Prostate gland (tissue), 2 donors: ENCODE results near the gene GFY. TPM values are rescaled to one million over a fixed set of nuclear protein-coding genes. Genes with fewer than 3 reads are reported as not detected.

Experiments used
- DNase-seq: peaks from one replicate; pipeline ENCODE4 v3.0.0-alpha.2; 2019; ENCODE audit warnings: low spot score
- H3K27ac ChIP-seq, 2 donors: fragments of 200-600 bp; sonication (generic); 2 replicates each; pipeline ENCODE4 v1.5.1; 2017 to 2019
- H3K27me3 ChIP-seq: fragments of 200-600 bp; sonication (generic); replicated peaks from 2 replicates; pipeline ENCODE4 v1.5.1; 2019; ENCODE audit not compliant: insufficient read depth
- H3K36me3 ChIP-seq, 2 donors: fragments of 200-600 bp; sonication (generic); 1 replicate in 1 of 2; 2 replicates in 1 of 2; pipeline versions ENCODE4 v1.5.1 to v1.8.1; 2017 to 2019
- H3K4me1 ChIP-seq: fragments of 200-600 bp; sonication (generic); replicated peaks from 2 replicates; pipeline ENCODE4 v1.5.1; 2019
- H3K4me3 ChIP-seq, 2 donors: fragments of 200-600 bp; sonication (generic); 2 replicates each; pipeline ENCODE4 v1.5.1; 2017 to 2019
- H3K9me3 ChIP-seq: fragments of 200-600 bp; sonication (generic); 2 replicates; pipeline ENCODE4 v1.5.1; 2017
- POLR2A ChIP-seq: fragments of 450-650 bp; IDR thresholded peaks from one replicate; pipeline ENCODE4 v1.6.1; 2016; ENCODE audit warnings: antibody characterized with exemption, mild to moderate bottlenecking
- POLR2AphosphoS5 ChIP-seq: sonication (generic); formaldehyde crosslinking; IDR thresholded peaks from one replicate; pipeline ENCODE4 v1.6.1; 2017; ENCODE audit warnings: antibody characterized with exemption
- WGBS: methylation state at CpG from one replicate; pipeline ENCODE4 v1.1.5; 2018; 5-methylcytosine and 5-hydroxymethylcytosine counted together
- intact Hi-C: fragments of 100-400 bp; cut with DNase I; formaldehyde crosslinking; loops from one replicate; pipeline ENCODE4 v1.14.2; 2022
- total RNA-seq, 2 donors: library from RNA; depleted of rRNA; stranded (reverse); fragments of >200 nt; gene quantifications; one replicate each; pipeline ENCODE4 v1.1.0, GENCODE V29; 2016
- TF ChIP-seq, protein P1 (sequence below), 4 experiments: fragments of 200-600 bp in 2 of 4; fragments of 450-650 bp in 2 of 4; sonication (generic) in 2 of 4; IDR thresholded peaks; 1 replicate in 3 of 4; 2 replicates in 1 of 4; pipeline ENCODE4 v1.5.1; 2016 to 2019; ENCODE audit warnings: antibody characterized with exemption in 4 of 4, mild to moderate bottlenecking in 2 of 4, moderate library complexity in 2 of 4

The GFY gene
- total RNA-seq, 2 donors from 2014 or later: not detected

- intact Hi-C loops: no loop called here
- Histone ChIP-seq H3K27ac (no peak overlapping the region), H3K27me3 (peaks cover 3% of the 10 kb centered on the region), H3K36me3 (no peaks in the 10 kb centered on the region), H3K9me3 (no peaks in the 10 kb centered on the region), H3K4me3 (no peak overlapping the region), H3K4me1 (no peaks in the 10 kb centered on the region)
- DNase-seq: no peak
- TF ChIP-seq, protein P1, sequence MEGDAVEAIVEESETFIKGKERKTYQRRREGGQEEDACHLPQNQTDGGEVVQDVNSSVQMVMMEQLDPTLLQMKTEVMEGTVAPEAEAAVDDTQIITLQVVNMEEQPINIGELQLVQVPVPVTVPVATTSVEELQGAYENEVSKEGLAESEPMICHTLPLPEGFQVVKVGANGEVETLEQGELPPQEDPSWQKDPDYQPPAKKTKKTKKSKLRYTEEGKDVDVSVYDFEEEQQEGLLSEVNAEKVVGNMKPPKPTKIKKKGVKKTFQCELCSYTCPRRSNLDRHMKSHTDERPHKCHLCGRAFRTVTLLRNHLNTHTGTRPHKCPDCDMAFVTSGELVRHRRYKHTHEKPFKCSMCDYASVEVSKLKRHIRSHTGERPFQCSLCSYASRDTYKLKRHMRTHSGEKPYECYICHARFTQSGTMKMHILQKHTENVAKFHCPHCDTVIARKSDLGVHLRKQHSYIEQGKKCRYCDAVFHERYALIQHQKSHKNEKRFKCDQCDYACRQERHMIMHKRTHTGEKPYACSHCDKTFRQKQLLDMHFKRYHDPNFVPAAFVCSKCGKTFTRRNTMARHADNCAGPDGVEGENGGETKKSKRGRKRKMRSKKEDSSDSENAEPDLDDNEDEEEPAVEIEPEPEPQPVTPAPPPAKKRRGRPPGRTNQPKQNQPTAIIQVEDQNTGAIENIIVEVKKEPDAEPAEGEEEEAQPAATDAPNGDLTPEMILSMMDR (IDR thresholded peaks at IDR 0.05): no peak
- TF ChIP-seq POLR2AphosphoS5: no peak
- TF ChIP-seq POLR2A: no peak
- WGBS: 96% methylated on average over 3 of the region's 3 CpGs
Observed at GRCh38 chr19:49414256-49414655, 10.9 kb upstream of the GFY start.

GRCh38 chr19:49415102-49415809 lies 9.9 kb upstream of the GFY start:
- TF ChIP-seq POLR2A: no peak
- TF ChIP-seq, protein P1 (IDR thresholded peaks at IDR 0.05): no peak
- TF ChIP-seq POLR2AphosphoS5: no peak
- H3K4me3 ChIP-seq: no peak overlapping the region
- 60% methylated on average over 15 of the region's 15 CpGs for whole genome bisulfite sequencing
- no peaks in the 10 kb centered on the region for H3K9me3 ChIP-seq
- peaks cover 8% of the 10 kb centered on the region for H3K27me3 ChIP-seq
- no peak overlapping the region for H3K27ac ChIP-seq
- H3K4me1 ChIP-seq: no peaks in the 10 kb centered on the region
- no peaks in the 10 kb centered on the region for H3K36me3 ChIP-seq
- intact Hi-C loops: no loop called here
- DNase-seq: no peak

GRCh38 chr19:49415810-49416200 lies 9.4 kb upstream of the GFY start:
- H3K4me1 ChIP-seq: no peaks in the 10 kb centered on the region
- TF ChIP-seq POLR2AphosphoS5 (no peak), POLR2A (no peak)
- TF ChIP-seq, protein P1 (IDR thresholded peaks at IDR 0.05): no peak
- H3K9me3 ChIP-seq: no peaks in the 10 kb centered on the region
- no peak overlapping the region for H3K4me3 ChIP-seq
- DNase-seq: no peak
- H3K27me3 ChIP-seq: peaks cover 13% of the 10 kb centered on the region
- H3K36me3 ChIP-seq: no peaks in the 10 kb centered on the region
- 81% methylated on average over 2 of the region's 2 CpGs for WGBS
- intact Hi-C loops: no loop called here
- H3K27ac ChIP-seq: no peak overlapping the region

DNA sequence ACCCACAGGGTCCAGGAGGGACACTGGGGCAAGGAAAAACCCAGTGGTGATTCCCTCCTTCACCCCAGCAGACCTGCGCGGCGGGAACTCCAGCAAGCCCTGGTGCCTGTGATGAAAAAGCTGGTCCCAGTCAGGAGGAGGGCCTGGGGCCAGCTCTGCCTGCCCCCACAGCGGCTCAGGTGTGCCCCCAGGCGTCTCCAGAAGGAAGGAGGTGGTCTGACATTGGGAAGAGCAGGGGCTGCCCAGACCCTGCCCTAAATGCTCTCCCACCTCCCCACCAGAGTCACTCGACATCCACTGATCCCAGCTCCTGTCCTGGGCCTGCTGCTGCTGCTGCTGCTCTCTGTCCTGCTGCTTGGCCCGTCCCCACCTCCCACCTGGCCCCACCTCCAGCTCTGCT lies 8.1 kb upstream of the GFY start:
- no peaks in the 10 kb centered on the region for H3K9me3 ChIP-seq
- intact Hi-C loops: no loop called here
- no peak overlapping the region for H3K27ac ChIP-seq
- TF ChIP-seq, protein P1 (IDR thresholded peaks at IDR 0.05): no peak
- TF ChIP-seq POLR2A (no peak), POLR2AphosphoS5 (no peak)
- 33% methylated on average over 7 of the region's 7 CpGs for WGBS
- H3K4me3 ChIP-seq: no peak overlapping the region
- no peaks in the 10 kb centered on the region for H3K4me1 ChIP-seq
- H3K36me3 ChIP-seq: no peaks in the 10 kb centered on the region
- peaks cover 20% of the 10 kb centered on the region for H3K27me3 ChIP-seq
- no peak for DNase-seq

- TF ChIP-seq, protein P1 (IDR thresholded peaks at IDR 0.05): no peak
- TF ChIP-seq POLR2A: no peak
- no peak for TF ChIP-seq POLR2AphosphoS5
- DNase-seq: no peak
- H3K9me3 ChIP-seq: no peaks in the 10 kb centered on the region
- no peak overlapping the region for H3K4me3 ChIP-seq
- no peak overlapping the region for H3K27ac ChIP-seq
- intact Hi-C loops: no loop called here
- no peaks in the 10 kb centered on the region for H3K36me3 ChIP-seq
- peaks cover 5% of the 10 kb centered on the region for H3K4me1 ChIP-seq
- peaks cover 35% of the 10 kb centered on the region for H3K27me3 ChIP-seq
- WGBS: 72% methylated on average over 5 of the region's 5 CpGs
Observed at GRCh38 chr19:49418511-49418910, 6.7 kb upstream of the GFY start.
